ENCODE data around the gene CLRN3. TPM values are rescaled to one million over a fixed set of nuclear protein-coding genes. Genes with fewer than 3 reads are reported as not detected.
A peak's percentile ranks its signal among the peaks of the same experiment; 100 is the strongest.

Gene CLRN3
- total and polyA plus RNA-seq, 9 of the 15 experiments (the other 6 are each of a cell fraction or from before 2014, with no cell fraction given) = not detected

- TF ChIP-seq, protein P1, sequence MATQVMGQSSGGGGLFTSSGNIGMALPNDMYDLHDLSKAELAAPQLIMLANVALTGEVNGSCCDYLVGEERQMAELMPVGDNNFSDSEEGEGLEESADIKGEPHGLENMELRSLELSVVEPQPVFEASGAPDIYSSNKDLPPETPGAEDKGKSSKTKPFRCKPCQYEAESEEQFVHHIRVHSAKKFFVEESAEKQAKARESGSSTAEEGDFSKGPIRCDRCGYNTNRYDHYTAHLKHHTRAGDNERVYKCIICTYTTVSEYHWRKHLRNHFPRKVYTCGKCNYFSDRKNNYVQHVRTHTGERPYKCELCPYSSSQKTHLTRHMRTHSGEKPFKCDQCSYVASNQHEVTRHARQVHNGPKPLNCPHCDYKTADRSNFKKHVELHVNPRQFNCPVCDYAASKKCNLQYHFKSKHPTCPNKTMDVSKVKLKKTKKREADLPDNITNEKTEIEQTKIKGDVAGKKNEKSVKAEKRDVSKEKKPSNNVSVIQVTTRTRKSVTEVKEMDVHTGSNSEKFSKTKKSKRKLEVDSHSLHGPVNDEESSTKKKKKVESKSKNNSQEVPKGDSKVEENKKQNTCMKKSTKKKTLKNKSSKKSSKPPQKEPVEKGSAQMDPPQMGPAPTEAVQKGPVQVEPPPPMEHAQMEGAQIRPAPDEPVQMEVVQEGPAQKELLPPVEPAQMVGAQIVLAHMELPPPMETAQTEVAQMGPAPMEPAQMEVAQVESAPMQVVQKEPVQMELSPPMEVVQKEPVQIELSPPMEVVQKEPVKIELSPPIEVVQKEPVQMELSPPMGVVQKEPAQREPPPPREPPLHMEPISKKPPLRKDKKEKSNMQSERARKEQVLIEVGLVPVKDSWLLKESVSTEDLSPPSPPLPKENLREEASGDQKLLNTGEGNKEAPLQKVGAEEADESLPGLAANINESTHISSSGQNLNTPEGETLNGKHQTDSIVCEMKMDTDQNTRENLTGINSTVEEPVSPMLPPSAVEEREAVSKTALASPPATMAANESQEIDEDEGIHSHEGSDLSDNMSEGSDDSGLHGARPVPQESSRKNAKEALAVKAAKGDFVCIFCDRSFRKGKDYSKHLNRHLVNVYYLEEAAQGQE (IDR thresholded peaks at IDR 0.05; ENCODE audit: borderline replicate concordance) = peak; percentile 45; the same call in 1 of the 2 replicates
- TF ChIP-seq, protein P1 (CRISPR knock-in tag; IDR thresholded peaks at IDR 0.05; ENCODE audit: low read depth) = no peak
- TF ChIP-seq NELFE (IDR thresholded peaks at IDR 0.05; ENCODE audit: insufficient read depth, insufficient read length) = no peak
- no peak for TF ChIP-seq ZNF3 (CRISPR knock-in tag; IDR thresholded peaks at IDR 0.05)
- no peak for TF ChIP-seq POLR2AphosphoS2 (IDR thresholded peaks at IDR 0.05; ENCODE audit: low read length)
- no peak for TF ChIP-seq FOXA3 (CRISPR knock-in tag; conservative IDR thresholded peaks at IDR 0.05 in 1 of 2, IDR thresholded peaks at IDR 0.05 in 1 of 2)
- TF ChIP-seq ZNF609 (CRISPR knock-in tag; IDR thresholded peaks at IDR 0.05; ENCODE audit: borderline replicate concordance) = no peak
- TF ChIP-seq MAZ (CRISPR knock-in tag; conservative IDR thresholded peaks at IDR 0.05 in 1 of 2, IDR thresholded peaks at IDR 0.05 in 1 of 2) = 0 out of 4 replicates have a peak, but pooled peaks of 1 of the 2 experiments have one; percentile 54
- peak; percentile 56 to 72; a peak in 3 of 4 replicates for TF ChIP-seq RAD21 (CRISPR knock-in tag; conservative IDR thresholded peaks at IDR 0.05 in 1 of 2, IDR thresholded peaks at IDR 0.05 in 1 of 2)
- TF ChIP-seq RUNX1 (IDR thresholded peaks at IDR 0.05; ENCODE audit: low read depth) = no peak
- no peak for TF ChIP-seq ATF1 (CRISPR knock-in tag; IDR thresholded peaks at IDR 0.05)
- TF ChIP-seq ATF1 (tag; IDR thresholded peaks at IDR 0.05) = no peak
- TF ChIP-seq GABPA (tag; conservative IDR thresholded peaks at IDR 0.05; ENCODE audit: low read depth) = no peak
- TF ChIP-seq ADNP (tag; IDR thresholded peaks at IDR 0.05) = no peak
These were observed 14.0 kb upstream of the CLRN3 start, which contains the start of gene PTPRE (continued) for GRCh38 chr10:127906548-127907377.
